Type B pancreatic cell (in vitro differentiated cells): ENCODE measurements around the gene PRPF38B. TPM values are rescaled to one million over a fixed set of nuclear protein-coding genes. Genes with fewer than 3 reads are reported as not detected.

ENCODE experiments used
- DNase-seq: peaks from one replicate; pipeline ENCODE4 v3.0.0; 2021; ENCODE audit warnings: mixed read lengths; ENCODE audit not compliant: unreplicated experiment; ENCODE audit errors: extremely low spot score
- H3K27ac Mint-ChIP-seq: 2 replicates; pipeline ENCODE4 v1.8.0; 2021; ENCODE audit warnings: mild to moderate bottlenecking, mixed read lengths
- H3K27me3 Mint-ChIP-seq: 2 replicates; pipeline ENCODE4 v1.8.0; 2021; ENCODE audit warnings: mixed read lengths
- H3K36me3 Mint-ChIP-seq: 2 replicates; pipeline ENCODE4 v1.8.0; 2021; ENCODE audit warnings: mixed read lengths
- H3K4me1 Mint-ChIP-seq: one replicate; pipeline ENCODE4 v1.8.0; 2021; ENCODE audit warnings: mixed read lengths; ENCODE audit not compliant: unreplicated experiment
- H3K4me3 Mint-ChIP-seq: 2 replicates; pipeline ENCODE4 v1.8.0; 2021; ENCODE audit warnings: mild to moderate bottlenecking, mixed read lengths
- H3K9me3 Mint-ChIP-seq: 2 replicates; pipeline ENCODE4 v1.8.0; 2021; ENCODE audit warnings: mixed read lengths
- CTCF ChIP-seq: fragments of 200-600 bp; sonication (generic); conservative IDR thresholded peaks from 2 replicates; pipeline ENCODE4 v1.5.0; 2021; ENCODE audit warnings: antibody characterized with exemption, mild to moderate bottlenecking
- total RNA-seq: library from RNA; stranded (reverse); gene quantifications from 2 replicates; pipeline ENCODE4 v1.2.1, GENCODE V29; 2021; ENCODE audit warnings: low replicate concordance

The PRPF38B gene
- total RNA-seq, 1 donor from 2014 or later, result 45.6 TPM

- Mint-ChIP-seq H3K4me1 (no peaks in the 10 kb centered on the region), H3K36me3 (no peaks in the 10 kb centered on the region), H3K27me3 (peaks cover 18% of the 10 kb centered on the region), H3K27ac (no peak overlapping the region), H3K4me3 (no peak overlapping the region), H3K9me3 (no peaks in the 10 kb centered on the region)
- DNase-seq, result no peak
- no peak for TF ChIP-seq CTCF
Observed at GRCh38 chr1:108717774-108718316, 25.7 kb downstream of the PRPF38B start.

GRCh38 chr1:108718927-108719655, 27.0 kb downstream of the PRPF38B start:
- no peak overlapping the region for H3K4me3 Mint-ChIP-seq
- no peak for TF ChIP-seq CTCF
- H3K27ac Mint-ChIP-seq, result no peak overlapping the region
- H3K36me3 Mint-ChIP-seq, result no peaks in the 10 kb centered on the region
- peaks cover 17% of the 10 kb centered on the region for H3K27me3 Mint-ChIP-seq
- H3K9me3 Mint-ChIP-seq, result no peaks in the 10 kb centered on the region
- H3K4me1 Mint-ChIP-seq, result no peaks in the 10 kb centered on the region
- no peak for DNase-seq

GRCh38 chr1:108719656-108720435, 27.7 kb downstream of the PRPF38B start:
- H3K9me3 Mint-ChIP-seq, result no peaks in the 10 kb centered on the region
- H3K36me3 Mint-ChIP-seq, result no peaks in the 10 kb centered on the region
- H3K27ac Mint-ChIP-seq, result no peak overlapping the region
- no peak for DNase-seq
- H3K27me3 Mint-ChIP-seq, result peaks cover 17% of the 10 kb centered on the region
- TF ChIP-seq CTCF, result no peak
- H3K4me1 Mint-ChIP-seq, result no peaks in the 10 kb centered on the region
- no peak overlapping the region for H3K4me3 Mint-ChIP-seq

- Mint-ChIP-seq H3K36me3 (no peaks in the 10 kb centered on the region), H3K27ac (no peak overlapping the region), H3K4me3 (no peak overlapping the region), H3K9me3 (no peaks in the 10 kb centered on the region), H3K4me1 (no peaks in the 10 kb centered on the region), H3K27me3 (peaks cover 5% of the 10 kb centered on the region)
- no peak for DNase-seq
- no peak for TF ChIP-seq CTCF
Observed at GRCh38 chr1:108722292-108722691, 30.2 kb downstream of the PRPF38B start.

GRCh38 chr1:108725906-108726305, 33.8 kb downstream of the PRPF38B start:
- Mint-ChIP-seq H3K4me3 (no peak overlapping the region), H3K36me3 (no peaks in the 10 kb centered on the region), H3K27me3 (no peaks in the 10 kb centered on the region), H3K27ac (no peak overlapping the region), H3K4me1 (peaks cover 2% of the 10 kb centered on the region), H3K9me3 (no peaks in the 10 kb centered on the region)
- no peak for DNase-seq
- no peak for TF ChIP-seq CTCF
